Measurements from ENCODE around the gene BTNL2.
"Not testable (repeated sequence)": the region's sequence is repeated elsewhere in the genome, so short reads cannot be mapped to it uniquely, and the experiment has no call there.

The BTNL2 gene

GRCh38 chr6:32359225-32359624, 47.8 kb downstream of the BTNL2 start:
- DNase-seq, result not testable (repeated sequence)

- DNase-seq, result not testable (repeated sequence)
These were observed 48.4 kb downstream of the BTNL2 start for GRCh38 chr6:32358548-32358947.

GRCh38 chr6:32355018-32355417, 52.0 kb downstream of the BTNL2 start:
- DNase-seq, result no peak

- no peak for DNase-seq
These were observed 53.6 kb downstream of the BTNL2 start for GRCh38 chr6:32353348-32353747.

Measured in NCI-H1417 (cell line).